Skeletal muscle tissue (tissue), 4 donors: ENCODE data around the gene LYZL6. TPM values are rescaled to one million over a fixed set of nuclear protein-coding genes. Genes with fewer than 3 reads are reported as not detected.

Source experiments
- H3K27ac ChIP-seq: one replicate; pipeline ENCODE4 v1.7.0; 2013; ENCODE audit warnings: mild to moderate bottlenecking, low read depth, low read length, inconsistent platforms
- H3K27me3 ChIP-seq, 3 donors: one replicate each; pipeline ENCODE4 v1.7.0; 2013; ENCODE audit warnings: low read length in 3 of 3; ENCODE audit not compliant: control insufficient read depth in 3 of 3, insufficient read depth in 3 of 3
- H3K36me3 ChIP-seq, 3 donors: one replicate each; pipeline ENCODE4 v1.7.0; 2013; ENCODE audit warnings: low read length in 3 of 3; ENCODE audit not compliant: control insufficient read depth in 3 of 3, insufficient read depth in 3 of 3
- H3K4me1 ChIP-seq, 3 donors: one replicate each; pipeline ENCODE4 v1.7.0; 2013; ENCODE audit warnings: low read length in 3 of 3, mild to moderate bottlenecking in 3 of 3; ENCODE audit not compliant: control insufficient read depth in 3 of 3, insufficient read depth in 3 of 3
- H3K4me3 ChIP-seq, 3 donors: one replicate each; pipeline ENCODE4 v1.7.0; 2013; ENCODE audit warnings: low read length in 3 of 3
- H3K9ac ChIP-seq, 3 donors: one replicate each; pipeline ENCODE4 v1.7.0; 2013; ENCODE audit warnings: low read length in 3 of 3, mild to moderate bottlenecking in 3 of 3, moderate library complexity in 2 of 3, low read depth in 1 of 3
- H3K9me3 ChIP-seq, 3 donors: one replicate each; pipeline ENCODE4 v1.7.0; 2013; ENCODE audit warnings: low read length in 3 of 3; ENCODE audit not compliant: control insufficient read depth in 3 of 3
- total RNA-seq: library from RNA; depleted of rRNA; stranded (reverse); fragments of >200 nt; gene quantifications from one replicate; pipeline ENCODE4 v1.2.3, GENCODE V29; 2014
- donor health status: Osteomylitis.

LYZL6 gene
- total RNA-seq, 1 donor from 2014 or later, result not detected

GRCh38 chr17:35930211-35931065, 13.1 kb downstream of the LYZL6 start, which contains the start of gene RDM1:
Gene RDM1 (minus strand): TSS chr17:35930773. CDS start chr17:35930727, 46 bp downstream.
- H3K4me1 ChIP-seq, result peaks cover 0 to 12% (median 7%) of the 10 kb centered on the region in 3 donors
- peak within 1 kb of the TSS in 1 of 3 donors; percentile 27 for H3K9ac ChIP-seq

GRCh38 chr17:35927714-35928113, 15.8 kb downstream of the LYZL6 start:
- no peak overlapping the region for H3K27ac ChIP-seq
- H3K9me3 ChIP-seq, result no peaks in the 10 kb centered on the region
- H3K4me1 ChIP-seq, result peaks cover 0 to 12% (median 7%) of the 10 kb centered on the region in 3 donors
- H3K9ac ChIP-seq, result no peak overlapping the region
- no peak overlapping the region for H3K4me3 ChIP-seq
- no peaks in the 10 kb centered on the region for H3K36me3 ChIP-seq
- H3K27me3 ChIP-seq, result peaks cover 3 to 6% (median 6%) of the 10 kb centered on the region in 3 donors

More at GRCh38 chr17:35930211-35931065, 13.1 kb downstream of the LYZL6 start, which contains the start of gene RDM1:
- no peaks in the 10 kb centered on the region for H3K9me3 ChIP-seq
- no peak within 1 kb of the TSS for H3K27ac ChIP-seq
- H3K27me3 ChIP-seq, result peaks cover 3 to 6% (median 6%) of the 10 kb centered on the region in 3 donors
- H3K36me3 ChIP-seq, result no peaks in the 10 kb centered on the region
- H3K4me3 ChIP-seq, result peak within 1 kb of the TSS; percentile 32 to 41 (median 35)

GRCh38 chr17:35923609-35924114, 19.9 kb downstream of the LYZL6 start:
- no peaks in the 10 kb centered on the region for H3K36me3 ChIP-seq
- no peaks in the 10 kb centered on the region for H3K4me1 ChIP-seq
- H3K9me3 ChIP-seq, result no peaks in the 10 kb centered on the region
- H3K9ac ChIP-seq, result no peak overlapping the region
- no peaks in the 10 kb centered on the region for H3K27me3 ChIP-seq
- H3K4me3 ChIP-seq, result no peak overlapping the region
- H3K27ac ChIP-seq, result no peak overlapping the region

GRCh38 chr17:35920229-35920628, 23.3 kb downstream of the LYZL6 start:
- Histone ChIP-seq H3K9me3 (no peaks in the 10 kb centered on the region), H3K9ac (no peak overlapping the region), H3K4me3 (no peak overlapping the region), H3K36me3 (no peaks in the 10 kb centered on the region), H3K27me3 (no peaks in the 10 kb centered on the region), H3K27ac (no peak overlapping the region), H3K4me1 (no peaks in the 10 kb centered on the region)

GRCh38 chr17:35918665-35919064, 24.8 kb downstream of the LYZL6 start:
- Histone ChIP-seq H3K9me3 (no peaks in the 10 kb centered on the region), H3K27me3 (no peaks in the 10 kb centered on the region), H3K4me3 (no peak overlapping the region), H3K4me1 (no peaks in the 10 kb centered on the region), H3K27ac (no peak overlapping the region), H3K36me3 (no peaks in the 10 kb centered on the region), H3K9ac (no peak overlapping the region)

- Histone ChIP-seq H3K4me3 (no peak overlapping the region), H3K9ac (no peak overlapping the region), H3K27ac (no peak overlapping the region), H3K36me3 (no peaks in the 10 kb centered on the region), H3K9me3 (no peaks in the 10 kb centered on the region), H3K4me1 (no peaks in the 10 kb centered on the region), H3K27me3 (no peaks in the 10 kb centered on the region)
Measured at GRCh38 chr17:35917519-35918213, 25.8 kb downstream of the LYZL6 start.

- no peaks in the 10 kb centered on the region for H3K27me3 ChIP-seq
- no peak overlapping the region for H3K4me3 ChIP-seq
- no peaks in the 10 kb centered on the region for H3K36me3 ChIP-seq
- H3K27ac ChIP-seq, result no peak overlapping the region
- H3K4me1 ChIP-seq, result no peaks in the 10 kb centered on the region
- H3K9me3 ChIP-seq, result no peaks in the 10 kb centered on the region
- no peak overlapping the region for H3K9ac ChIP-seq
Measured at GRCh38 chr17:35915153-35915964, 28.2 kb downstream of the LYZL6 start.

GRCh38 chr17:35914354-35914753, 29.2 kb downstream of the LYZL6 start:
- Histone ChIP-seq H3K4me1 (no peaks in the 10 kb centered on the region), H3K9ac (no peak overlapping the region), H3K4me3 (no peak overlapping the region), H3K27ac (no peak overlapping the region), H3K36me3 (no peaks in the 10 kb centered on the region), H3K27me3 (no peaks in the 10 kb centered on the region), H3K9me3 (no peaks in the 10 kb centered on the region)

- H3K4me3 ChIP-seq, result no peak overlapping the region
- H3K27ac ChIP-seq, result no peak overlapping the region
- H3K36me3 ChIP-seq, result no peaks in the 10 kb centered on the region
- H3K9me3 ChIP-seq, result no peaks in the 10 kb centered on the region
- H3K4me1 ChIP-seq, result no peaks in the 10 kb centered on the region
- H3K9ac ChIP-seq, result no peak overlapping the region
- H3K27me3 ChIP-seq, result no peaks in the 10 kb centered on the region
Measured at GRCh38 chr17:35913609-35914008, 29.9 kb downstream of the LYZL6 start.
